NCI-H748 treated with DMSO at 0.1 percent for 48 hours (cell line): ENCODE data around the gene TEX53.

Experiments used
- DNase-seq: peaks from one replicate; lab custom pipeline; 2025; lab: John Stamatoyannopoulos, UW

Gene TEX53

DNA sequence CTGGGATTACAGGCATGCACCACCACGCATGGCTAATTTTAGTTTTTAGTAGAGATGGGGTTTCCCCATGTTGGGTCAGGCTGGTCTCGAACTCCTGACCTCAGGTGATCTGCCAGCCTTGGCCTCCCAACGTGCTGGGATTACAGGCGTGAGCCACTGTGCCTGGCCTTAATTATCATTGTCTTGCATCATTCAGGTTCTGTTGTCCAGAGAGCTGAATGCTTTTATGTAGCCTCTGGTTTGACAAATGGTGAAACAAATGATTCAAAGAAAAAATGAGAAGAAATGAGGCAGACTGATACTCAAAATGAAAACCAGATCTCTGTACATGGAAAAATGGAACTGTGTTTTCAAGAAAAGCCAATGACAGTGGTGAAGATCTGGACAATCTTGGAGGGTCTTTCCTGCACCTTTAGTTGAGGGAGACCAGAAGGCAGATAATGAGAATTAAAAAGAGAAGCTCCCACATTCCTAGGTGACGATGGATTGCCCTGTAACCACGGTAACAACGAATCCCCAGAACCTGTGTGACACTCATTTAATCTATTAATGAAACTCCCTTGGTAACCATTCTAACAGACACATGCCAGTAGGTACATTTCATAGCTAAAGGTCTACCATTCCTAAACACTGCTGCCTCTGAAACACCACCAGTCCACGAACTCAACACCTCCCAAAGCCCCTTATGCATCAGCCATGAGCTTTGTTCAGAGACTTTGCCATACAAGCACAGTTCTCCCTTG lies 22.8 kb upstream of the TEX53 start:
- no peak for DNase-seq

DNA sequence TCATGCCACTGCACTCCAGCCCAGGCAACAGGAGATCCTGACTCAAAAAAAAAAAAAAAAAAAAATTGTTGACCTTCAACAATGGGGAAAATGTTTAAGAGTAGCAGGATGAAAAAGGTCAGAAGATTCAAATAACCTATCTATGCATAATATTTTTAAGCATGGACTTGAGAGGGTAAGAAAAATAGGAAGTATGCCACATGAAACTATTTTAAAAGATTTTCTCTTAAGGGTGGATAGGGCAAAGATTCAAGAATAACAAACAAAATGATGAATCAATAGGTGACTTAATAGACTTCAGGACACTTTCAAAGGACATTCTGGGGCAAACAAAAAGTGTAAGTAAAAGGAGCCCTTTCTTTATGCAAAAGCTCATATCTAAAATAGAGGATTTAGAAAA lies 21.2 kb upstream of the TEX53 start:
- DNase-seq: no peak

DNA sequence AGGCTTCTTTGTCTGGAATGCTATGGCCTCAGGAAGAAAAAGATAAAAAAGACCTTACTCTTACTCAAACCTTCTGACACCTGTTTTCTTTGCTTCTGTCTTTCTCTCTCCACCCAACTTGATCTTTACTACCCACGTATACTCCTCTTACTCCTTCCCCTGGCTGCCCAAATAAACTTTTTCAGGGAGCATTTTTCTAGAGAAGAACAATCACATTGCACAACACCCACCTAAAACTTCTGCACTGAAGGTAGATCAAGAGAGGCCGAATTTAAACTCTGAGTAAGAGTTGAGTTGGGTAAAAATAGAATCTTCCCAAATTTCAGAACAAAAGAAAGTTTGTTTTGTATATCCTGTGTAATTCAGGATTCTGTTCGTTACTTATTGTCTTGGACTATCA lies 20.5 kb upstream of the TEX53 start:
- DNase-seq: no peak

DNA sequence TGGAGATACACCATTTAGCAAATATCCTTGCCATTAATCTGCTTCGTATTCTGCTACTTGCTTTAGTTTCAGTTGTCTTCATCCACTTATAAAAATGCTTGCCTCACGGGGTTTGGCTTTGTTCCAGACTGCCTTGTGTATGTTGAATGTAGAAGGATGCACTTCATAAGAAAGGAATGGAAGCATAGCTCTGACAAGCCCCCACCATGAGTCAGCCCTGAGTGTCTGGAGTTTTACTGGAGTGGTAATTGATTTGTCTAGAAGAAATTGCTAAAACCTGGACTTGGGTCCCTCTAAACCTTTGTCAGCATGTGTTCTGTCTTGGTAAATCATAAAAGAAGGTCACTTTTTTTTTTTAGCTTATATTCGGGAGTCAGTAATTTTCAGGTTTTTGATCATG lies 19.8 kb upstream of the TEX53 start:
- DNase-seq: no peak

DNA sequence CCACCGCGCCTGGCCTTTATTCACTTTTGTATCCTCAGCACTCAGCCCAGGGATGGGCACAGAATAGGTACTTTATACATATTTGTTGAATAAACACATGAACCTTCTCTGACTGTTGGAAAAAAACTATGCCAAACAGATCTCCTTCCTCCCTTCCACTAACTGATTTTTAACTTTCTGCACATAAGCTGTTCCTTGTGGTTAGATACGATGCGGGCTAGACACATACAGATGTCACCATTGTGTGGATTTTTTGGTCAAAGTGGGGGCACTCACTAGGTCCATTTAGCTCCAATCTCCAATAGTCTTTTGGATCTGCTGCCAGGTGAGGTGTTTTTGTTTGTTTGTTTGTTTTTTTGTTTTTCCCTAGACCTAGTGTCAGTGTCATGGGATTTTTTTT lies 19.3 kb upstream of the TEX53 start:
- no peak for DNase-seq

DNA sequence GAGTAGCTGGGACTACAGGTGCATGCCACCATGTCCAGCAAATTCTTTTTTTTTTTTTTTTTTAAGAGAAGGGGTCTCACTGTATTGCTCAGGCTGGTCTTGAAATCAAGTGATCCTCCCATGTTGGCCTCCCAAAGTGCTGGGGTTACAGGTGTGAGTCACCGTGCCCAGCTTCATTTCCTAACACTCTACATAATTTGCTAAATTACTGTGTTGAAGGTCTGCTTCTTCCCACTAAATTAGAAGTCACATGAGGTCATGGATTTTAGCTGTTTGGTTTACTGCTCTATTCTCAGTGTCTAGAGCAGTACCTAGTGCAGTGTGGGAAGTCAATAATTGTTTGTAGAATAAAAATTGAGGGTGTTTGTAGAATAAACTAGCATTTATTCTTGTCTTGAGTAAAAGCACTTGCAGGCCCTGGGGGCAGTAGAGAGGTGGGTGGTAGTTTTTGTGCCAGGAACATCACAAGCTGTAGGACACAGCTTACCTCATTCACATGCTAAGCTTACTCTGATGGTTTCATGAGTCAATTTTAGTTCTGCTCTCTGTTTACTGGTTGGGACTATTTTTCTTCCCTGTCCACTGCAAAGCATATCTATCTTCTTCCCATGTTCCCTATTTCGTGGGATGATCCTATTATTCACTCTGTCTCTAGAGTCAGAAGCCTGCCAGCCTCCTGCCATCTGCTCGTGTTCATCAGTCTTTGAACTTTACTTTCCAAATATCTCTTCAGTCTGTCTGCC lies 17.4 kb upstream of the TEX53 start:
- no peak for DNase-seq

DNA sequence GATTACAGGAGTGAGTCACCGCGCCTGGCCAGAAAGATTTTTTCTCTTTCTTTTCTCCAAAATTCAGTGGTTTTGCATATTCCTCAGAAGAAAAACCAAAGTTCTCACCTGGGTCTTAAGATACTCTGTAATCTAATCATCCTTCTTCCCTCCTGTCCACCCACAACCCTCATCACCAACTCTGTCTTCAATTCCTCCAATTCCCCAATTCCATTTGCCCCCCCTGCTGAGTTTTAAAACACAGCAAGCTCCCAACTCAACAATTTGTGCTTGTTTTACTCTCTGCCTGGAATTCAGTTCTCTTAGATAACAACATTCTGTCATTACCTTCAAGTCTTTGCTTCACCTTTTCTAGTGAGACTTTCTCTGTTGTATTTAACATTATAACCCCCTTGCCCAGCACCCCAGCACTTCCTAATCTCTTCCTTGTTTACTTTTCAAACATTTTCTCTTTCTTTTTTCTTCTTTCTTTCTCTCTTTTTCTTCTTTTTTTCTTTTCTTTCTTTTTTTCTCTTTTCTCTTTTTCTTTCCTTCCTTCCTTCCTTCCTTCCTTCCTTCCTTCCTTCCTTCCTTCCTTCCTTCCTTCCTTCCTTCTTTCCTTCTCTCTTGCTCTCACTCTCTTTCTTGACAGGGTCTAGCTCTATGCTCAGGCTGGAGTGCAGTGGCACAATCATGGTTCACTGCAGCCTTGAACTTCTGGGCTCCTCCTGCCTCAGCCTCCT lies 16.6 kb upstream of the TEX53 start:
- DNase-seq: no peak

DNA sequence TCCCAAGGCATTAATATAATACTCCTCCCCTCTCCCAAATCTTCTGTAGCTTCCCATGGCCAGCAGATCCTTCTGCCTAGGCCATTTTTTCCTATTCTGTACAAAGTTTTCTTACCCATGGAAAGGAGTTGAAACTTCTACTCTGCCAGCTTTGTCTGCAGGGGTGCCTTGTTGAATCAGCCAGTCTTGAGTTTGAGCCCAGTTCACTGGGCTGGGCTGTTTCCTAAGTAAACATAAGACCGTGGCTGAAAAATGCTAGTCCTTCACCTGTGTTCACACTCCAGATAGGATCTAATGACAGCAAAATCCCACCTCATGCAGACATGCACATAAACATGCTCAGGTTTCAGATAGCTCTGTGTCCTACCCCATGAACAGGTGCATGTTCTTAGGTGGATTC lies 14.0 kb upstream of the TEX53 start:
- DNase-seq: no peak

DNA sequence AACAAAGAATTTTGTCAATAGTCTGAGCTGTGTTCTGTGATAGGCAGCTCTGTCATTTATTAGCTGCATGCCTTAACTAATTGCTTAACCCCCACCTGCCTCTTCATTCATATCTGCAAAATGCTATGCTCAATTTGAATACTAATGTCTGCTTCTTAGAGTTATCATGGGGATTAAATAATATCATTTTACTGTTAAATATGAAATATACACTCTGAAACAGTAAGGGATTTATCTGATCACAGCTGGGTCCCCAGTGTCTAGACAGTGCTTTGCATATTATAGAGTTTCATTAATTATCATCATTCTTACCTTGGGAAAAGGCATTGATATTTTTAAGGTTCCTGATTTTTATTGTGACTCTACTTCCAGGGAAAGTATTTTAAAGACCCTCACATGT lies 12.4 kb upstream of the TEX53 start:
- no peak for DNase-seq

DNA sequence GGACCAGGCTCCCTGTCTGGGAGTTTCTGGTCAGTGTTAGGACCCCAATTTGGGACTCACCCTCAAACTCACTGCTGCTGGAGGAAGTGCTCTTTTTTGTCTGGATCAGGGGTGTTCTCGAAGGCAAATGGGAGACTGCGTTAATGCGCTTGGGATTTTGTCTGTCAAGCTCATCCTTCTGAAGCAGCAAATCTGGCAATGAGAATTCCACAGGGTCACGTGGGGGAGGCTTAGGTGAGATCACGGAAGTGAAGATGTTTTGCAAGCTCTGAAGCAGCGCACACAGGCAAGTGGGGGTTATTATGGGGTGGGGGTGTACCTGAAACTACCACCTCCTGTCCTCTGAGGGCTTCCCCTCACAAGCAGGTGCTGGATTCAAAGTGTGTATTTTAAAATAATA lies 10.5 kb upstream of the TEX53 start:
- no peak for DNase-seq

DNA sequence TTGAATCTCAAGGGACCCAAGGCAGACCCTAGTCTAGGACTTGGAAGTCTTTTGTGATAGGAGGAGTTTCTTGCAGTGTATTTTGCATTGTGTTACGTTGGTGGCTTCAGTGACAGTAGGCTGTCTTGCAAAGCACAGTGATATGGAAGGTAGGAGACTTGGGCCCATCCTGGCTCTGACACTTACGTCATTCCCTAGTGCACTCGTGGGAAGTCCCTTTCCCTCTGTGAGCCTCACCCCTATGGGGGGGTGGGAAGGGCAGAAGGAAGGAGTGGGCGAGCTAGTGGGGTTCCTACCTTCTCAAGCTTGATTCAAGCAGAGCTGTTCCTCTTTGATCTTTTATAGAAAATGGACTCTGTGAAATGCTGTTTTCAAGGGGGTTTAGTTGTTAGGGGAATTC lies 9.2 kb upstream of the TEX53 start:
- no peak for DNase-seq

DNA sequence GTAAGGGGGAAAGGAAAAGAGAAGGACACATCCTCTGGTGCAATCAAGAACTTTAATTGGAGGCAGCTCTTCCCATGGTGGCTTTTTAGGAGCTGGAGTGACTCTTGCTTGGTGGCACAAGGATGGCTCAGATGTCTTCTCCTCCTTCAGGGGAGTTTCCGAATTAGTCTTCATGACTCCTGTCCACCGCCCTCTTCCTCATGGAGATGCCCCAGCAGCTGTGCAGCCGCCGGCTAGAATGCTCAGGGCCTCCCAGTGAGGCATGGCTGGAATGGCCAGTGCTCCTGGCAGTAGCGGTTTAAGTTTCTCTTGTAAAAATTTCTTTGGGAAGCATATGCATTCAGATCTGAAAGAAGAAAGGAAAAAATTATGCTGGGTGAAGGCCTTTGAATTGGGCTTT lies 8.8 kb upstream of the TEX53 start:
- DNase-seq: no peak

DNA sequence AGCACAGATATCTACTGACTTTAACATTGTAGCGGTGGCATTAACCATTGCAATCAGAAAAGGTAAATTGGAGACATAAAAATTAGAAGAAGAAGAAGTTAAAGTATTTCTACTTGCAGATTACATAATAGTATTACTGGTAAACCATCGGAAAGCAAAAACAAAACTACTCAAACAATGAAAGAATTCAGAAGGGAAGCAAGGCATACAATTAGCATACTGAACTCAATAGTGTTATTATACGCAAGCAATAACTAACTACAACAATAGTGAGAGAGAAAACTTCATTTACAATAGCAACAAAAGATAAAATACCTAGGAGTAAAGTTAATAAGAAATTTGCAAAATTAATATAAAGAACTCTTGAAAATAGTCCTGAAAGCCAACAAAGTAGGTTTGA lies 6.6 kb upstream of the TEX53 start:
- no peak for DNase-seq

DNA sequence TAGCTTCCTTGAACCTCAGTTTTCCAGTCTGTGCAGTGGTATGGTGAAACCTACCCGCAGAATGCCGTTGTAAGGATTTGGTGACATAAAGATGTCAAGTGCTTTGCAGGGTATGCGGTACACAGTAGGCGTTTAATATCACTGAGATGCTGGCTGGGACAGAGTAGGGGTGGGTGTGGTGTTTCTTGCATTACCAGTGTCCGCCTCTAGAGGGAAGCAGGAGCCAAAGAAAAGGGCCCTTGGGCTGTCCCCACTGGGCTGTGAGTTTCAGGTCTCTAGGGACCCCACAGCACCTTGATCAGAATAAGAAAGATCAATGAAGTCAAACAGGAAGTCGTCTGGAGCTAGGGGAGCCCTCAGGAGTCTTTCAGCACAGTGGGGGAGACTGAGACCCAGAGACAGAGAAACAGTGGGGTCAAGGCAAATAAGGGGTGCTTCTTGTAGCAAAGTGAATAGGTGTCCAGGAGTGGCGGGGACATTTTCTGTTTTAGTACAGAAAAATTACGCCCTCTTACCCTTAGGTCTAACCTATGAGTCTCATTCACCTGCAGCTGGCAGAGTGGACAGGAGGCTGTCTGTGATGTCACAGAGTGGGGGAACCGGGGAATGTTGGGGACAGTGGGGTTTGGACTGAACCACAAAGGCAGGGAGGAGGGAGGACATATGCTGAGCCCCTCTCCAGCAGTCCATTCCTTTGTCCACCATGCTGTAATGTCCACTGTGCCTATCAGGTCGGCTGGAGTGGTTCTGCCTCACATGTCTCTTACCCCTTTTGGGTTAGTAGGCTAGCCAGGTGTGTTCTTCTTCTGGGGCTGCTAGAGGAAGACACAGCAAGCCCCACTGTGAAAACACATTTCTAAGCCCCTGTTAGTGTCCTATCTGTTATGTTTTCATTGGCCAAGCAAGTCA lies 4.7 kb upstream of the TEX53 start:
- peak; percentile 40 for DNase-seq

DNA sequence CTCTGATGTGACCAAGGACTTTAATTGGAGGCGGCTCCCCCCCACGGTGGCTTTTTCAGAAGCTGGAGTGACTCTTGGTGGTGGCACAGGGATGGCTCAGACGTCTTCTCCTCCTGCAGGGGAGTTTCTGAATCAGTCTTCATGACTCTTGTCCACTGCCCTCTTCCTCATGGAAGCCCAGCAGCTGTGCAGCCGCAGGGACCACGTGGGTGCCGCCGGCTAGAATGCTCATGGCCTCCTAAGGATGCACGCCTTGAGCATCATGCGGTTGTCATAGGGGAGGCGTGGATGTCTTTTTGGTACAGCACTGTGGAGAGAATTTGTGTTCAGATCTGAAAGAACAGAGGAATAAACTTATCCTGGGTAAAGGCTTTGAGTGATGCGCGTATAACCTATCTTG lies 1.3 kb downstream of the TEX53 start:
- DNase-seq: no peak

DNA sequence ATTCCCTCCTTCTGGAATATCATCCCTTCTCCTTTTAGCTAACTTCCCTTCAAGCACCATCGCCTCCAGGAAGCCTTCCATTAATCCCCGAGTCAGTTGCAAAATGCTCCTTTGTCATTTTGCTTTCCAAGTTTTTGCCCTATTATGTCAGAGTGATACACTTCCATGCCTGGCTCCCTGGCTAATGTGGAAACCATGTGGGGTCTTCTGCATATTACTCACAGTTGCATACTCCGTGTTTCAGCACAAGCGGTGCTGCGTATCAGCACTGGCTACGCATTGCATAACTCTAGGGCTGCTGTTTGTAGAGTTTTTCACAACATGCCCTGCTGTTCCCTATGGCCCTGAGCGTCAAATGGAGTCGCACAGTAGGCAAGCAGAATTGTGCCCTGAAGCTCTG lies 1.9 kb downstream of the TEX53 start:
- DNase-seq: no peak

DNA sequence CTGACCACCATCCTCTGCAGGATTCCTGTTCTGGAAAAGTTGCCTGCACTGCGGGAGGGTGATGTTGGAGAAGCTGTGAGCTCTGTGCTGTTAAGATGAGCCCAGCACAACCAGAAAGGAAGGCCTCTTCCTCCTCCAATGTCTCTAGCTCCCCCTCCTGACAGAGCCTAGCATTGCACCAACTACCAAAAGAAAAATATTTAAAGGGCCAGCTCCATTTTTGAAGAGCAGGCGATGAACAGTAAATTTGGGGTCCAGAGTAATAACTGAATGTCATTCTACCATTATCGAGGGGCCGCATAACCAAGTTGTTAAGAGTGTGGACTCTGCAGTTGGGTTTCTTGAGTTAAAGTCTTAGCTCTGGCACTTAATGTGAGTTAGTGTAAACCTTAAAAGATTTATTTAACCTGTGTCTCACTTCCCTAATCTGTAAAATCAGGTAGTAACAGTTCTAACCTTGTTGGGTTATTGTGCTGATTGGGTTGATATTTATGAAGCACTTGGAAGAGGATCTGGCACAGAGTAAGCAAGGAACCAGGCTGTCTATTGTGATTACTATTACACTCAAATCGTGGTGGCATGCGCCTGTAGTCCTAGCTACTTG lies 3.9 kb downstream of the TEX53 start:
- peak; percentile 57 for DNase-seq

DNA sequence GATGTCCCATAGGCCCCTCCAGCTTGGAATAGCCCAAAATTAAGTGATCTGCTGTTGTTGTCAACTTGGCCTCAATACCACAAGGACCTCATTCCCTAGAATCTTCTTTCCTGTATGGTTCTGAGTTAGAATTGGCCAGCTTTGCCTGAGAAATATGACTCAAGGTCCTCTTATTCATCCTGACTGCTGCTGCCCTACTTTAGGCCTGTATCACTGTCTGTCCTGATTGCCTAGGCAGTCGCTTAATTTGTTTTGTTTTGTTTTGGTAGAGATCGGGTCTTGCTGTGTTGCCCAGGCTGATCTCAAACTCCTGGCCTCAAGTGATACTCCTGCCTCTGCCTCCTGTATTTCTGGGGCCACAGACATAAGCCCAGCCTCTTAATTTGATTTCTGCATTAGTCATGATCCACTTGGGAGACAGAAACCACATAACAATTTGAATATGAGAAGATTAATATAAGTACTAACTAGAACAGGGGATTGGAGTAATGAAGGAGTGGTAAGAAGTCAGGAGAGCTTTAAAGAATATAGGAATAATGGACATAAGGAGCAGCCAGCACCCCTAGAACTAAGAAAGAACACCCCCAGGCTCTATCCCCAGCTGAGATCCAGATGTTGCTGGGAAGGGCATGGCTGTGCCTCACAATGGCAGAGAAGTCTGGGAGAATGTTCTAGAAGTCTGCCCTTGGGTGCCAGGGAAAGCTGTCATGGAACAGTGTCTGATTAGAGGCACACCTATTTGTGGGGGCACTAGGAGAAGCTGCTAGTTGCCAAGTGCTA lies 4.6 kb downstream of the TEX53 start:
- DNase-seq: no peak

DNA sequence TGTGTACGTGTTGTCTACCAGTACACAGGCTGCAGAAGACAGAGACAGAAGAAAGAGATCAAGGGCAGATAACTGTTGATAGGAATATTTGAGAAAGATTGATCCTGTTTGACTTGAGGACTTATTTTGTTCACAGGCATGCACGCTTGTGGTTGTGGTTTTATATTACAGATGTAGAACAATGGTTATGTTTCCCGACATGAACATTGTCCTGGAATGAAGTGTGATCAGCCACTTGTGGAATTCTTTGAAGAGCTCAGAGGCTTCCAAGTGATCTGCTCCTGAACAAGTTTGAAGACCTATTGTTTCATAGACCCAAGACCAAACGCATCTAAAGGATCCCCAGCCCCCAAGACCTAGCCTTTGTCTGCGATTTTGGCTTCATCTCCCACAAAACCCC lies 13.7 kb downstream of the TEX53 start:
- DNase-seq: no peak

DNA sequence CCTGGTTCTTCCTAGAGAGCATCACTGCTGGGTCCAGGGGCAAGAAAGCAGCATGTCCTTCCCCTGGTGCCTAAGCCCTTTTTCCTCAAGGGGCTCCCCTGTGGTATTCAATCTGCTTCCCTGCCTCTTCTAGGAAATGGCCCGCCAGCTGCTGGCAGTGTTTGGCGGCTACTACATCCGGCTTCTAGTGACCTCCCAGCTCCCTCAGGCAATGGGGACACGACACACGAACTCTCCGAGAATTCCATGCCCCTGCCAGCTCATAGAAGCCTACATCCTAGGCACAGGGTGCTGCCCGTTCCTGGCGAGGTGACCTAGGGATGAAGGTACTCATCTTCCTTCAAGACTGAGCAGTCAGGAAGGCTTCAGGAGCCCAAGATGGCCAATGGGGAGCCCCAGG lies 14.6 kb downstream of the TEX53 start:
- no peak for DNase-seq

DNA sequence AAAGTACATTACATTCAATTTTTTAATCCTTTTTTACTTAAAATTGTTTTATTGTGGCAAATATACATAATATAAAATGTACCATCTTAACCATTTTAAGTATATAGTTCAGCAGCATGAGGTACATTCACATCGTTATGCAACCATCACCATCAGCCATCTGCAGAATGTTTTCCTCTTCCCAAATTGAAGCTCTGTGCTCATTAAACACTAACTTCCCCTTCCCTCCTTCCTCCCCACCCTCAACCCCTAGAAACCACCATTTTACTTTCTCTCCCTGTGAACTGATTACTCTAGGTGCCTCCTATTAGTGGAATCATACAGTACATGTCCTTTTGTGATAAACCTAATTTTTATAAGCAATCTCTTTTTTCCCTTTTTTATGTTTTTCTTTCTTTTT lies 15.6 kb downstream of the TEX53 start:
- DNase-seq: no peak
